ENCODE results near the gene SCD5. TPM values are rescaled to one million over a fixed set of nuclear protein-coding genes. Genes with fewer than 3 reads are reported as not detected.

Gene SCD5
- total RNA-seq, 4 donors from 2014 or later: 6.2 to 9.2 (median 7.1) TPM

GRCh38 chr4:82784681-82785610 lies 13.7 kb downstream of the SCD5 start:
- TF ChIP-seq CTCF (IDR thresholded peaks at IDR 0.05; ENCODE audit: low read depth): no peak

- no peak for TF ChIP-seq CTCF (IDR thresholded peaks at IDR 0.05; ENCODE audit: low read depth)
Measured at GRCh38 chr4:82782626-82783345, 15.8 kb downstream of the SCD5 start.

- TF ChIP-seq CTCF (IDR thresholded peaks at IDR 0.05; ENCODE audit: low read depth): no peak
Measured at GRCh38 chr4:82780752-82781231, 17.8 kb downstream of the SCD5 start.

- no peak for TF ChIP-seq CTCF (IDR thresholded peaks at IDR 0.05; ENCODE audit: low read depth)
Measured at GRCh38 chr4:82780170-82780751, 18.3 kb downstream of the SCD5 start.

GRCh38 chr4:82779032-82779431 lies 19.6 kb downstream of the SCD5 start:
- TF ChIP-seq CTCF (IDR thresholded peaks at IDR 0.05; ENCODE audit: low read depth): no peak

- no peak for TF ChIP-seq CTCF (IDR thresholded peaks at IDR 0.05; ENCODE audit: low read depth)
Measured at GRCh38 chr4:82777857-82778525, 20.6 kb downstream of the SCD5 start.

Data from subcutaneous adipose tissue (tissue), 4 donors.